ENCODE results near the gene ZRANB3. TPM values are rescaled to one million over a fixed set of nuclear protein-coding genes. Genes with fewer than 3 reads are reported as not detected.
"Not testable (repeated sequence)": the region's sequence is repeated elsewhere in the genome, so short reads cannot be mapped to it uniquely, and the experiment has no call there.

The ZRANB3 gene
- total RNA-seq, 4 donors from 2014 or later, result 2.8 to 6.9 (median 6.0) TPM

DNA sequence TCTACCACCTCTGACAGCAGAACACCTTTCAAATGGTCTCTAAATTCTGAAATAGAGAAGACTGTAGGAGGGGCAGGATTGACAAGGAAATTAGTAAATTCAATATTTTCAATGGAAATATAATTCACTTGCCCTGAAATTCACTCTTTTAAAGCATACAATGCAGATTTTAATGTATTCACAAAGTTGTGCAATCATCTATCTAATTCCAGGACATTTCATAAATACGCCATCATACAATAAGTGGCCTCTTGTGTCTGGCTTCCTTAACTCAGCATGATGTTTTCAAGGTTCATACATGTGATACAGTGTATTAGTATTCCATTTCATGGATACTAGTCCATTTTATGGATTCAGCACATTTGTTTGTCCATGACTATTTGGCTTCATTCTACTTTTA, 74.2 kb downstream of the ZRANB3 start:
- Histone ChIP-seq H3K27ac (no peak overlapping the region), H3K4me1 (no peaks in the 10 kb centered on the region), H3K4me3 (no peak overlapping the region), H3K9me3 (peaks cover 24% of the 10 kb centered on the region), H3K36me3 (no peaks in the 10 kb centered on the region), H3K27me3 (no peaks in the 10 kb centered on the region)
- 95% methylated on average over 1 of the region's 1 CpG for WGBS
- no peak for DNase-seq (ENCODE audit: low spot score in 2 of 2)
- no peak for TF ChIP-seq EP300 (IDR thresholded peaks at IDR 0.05)
- TF ChIP-seq POLR2A (IDR thresholded peaks at IDR 0.05), result no peak

DNA sequence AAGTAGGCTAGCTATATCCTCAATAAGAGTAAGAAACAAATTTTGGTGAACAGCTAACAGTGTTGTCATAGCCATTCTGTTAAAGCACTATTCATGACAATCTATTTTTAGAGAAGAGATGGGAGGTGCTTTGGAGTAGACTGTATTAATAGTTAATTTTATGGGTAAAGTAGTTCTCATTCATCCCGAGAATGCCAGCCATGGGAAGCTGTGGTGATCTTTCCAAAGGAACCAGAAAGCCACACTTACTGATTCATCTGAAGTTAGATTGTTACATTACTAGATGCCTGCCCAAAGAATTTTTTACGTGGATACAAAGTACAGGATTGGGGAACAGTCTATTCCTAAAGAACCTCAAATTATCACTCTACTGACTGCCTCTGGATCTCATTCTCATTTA, 74.6 kb downstream of the ZRANB3 start:
- H3K27me3 ChIP-seq, result no peaks in the 10 kb centered on the region
- DNase-seq (ENCODE audit: low spot score in 2 of 2), result no peak
- no peaks in the 10 kb centered on the region for H3K4me1 ChIP-seq
- no peaks in the 10 kb centered on the region for H3K36me3 ChIP-seq
- 95% methylated on average over 2 of the region's 2 CpGs for WGBS
- peaks cover 24% of the 10 kb centered on the region for H3K9me3 ChIP-seq
- TF ChIP-seq, protein P1, sequence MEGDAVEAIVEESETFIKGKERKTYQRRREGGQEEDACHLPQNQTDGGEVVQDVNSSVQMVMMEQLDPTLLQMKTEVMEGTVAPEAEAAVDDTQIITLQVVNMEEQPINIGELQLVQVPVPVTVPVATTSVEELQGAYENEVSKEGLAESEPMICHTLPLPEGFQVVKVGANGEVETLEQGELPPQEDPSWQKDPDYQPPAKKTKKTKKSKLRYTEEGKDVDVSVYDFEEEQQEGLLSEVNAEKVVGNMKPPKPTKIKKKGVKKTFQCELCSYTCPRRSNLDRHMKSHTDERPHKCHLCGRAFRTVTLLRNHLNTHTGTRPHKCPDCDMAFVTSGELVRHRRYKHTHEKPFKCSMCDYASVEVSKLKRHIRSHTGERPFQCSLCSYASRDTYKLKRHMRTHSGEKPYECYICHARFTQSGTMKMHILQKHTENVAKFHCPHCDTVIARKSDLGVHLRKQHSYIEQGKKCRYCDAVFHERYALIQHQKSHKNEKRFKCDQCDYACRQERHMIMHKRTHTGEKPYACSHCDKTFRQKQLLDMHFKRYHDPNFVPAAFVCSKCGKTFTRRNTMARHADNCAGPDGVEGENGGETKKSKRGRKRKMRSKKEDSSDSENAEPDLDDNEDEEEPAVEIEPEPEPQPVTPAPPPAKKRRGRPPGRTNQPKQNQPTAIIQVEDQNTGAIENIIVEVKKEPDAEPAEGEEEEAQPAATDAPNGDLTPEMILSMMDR (IDR thresholded peaks at IDR 0.05), result no peak
- TF ChIP-seq POLR2AphosphoS5 (IDR thresholded peaks at IDR 0.05) (no peak), POLR2A (IDR thresholded peaks at IDR 0.05) (no peak), EP300 (IDR thresholded peaks at IDR 0.05) (no peak)
- H3K27ac ChIP-seq, result no peak overlapping the region
- no peak overlapping the region for H3K4me3 ChIP-seq

DNA sequence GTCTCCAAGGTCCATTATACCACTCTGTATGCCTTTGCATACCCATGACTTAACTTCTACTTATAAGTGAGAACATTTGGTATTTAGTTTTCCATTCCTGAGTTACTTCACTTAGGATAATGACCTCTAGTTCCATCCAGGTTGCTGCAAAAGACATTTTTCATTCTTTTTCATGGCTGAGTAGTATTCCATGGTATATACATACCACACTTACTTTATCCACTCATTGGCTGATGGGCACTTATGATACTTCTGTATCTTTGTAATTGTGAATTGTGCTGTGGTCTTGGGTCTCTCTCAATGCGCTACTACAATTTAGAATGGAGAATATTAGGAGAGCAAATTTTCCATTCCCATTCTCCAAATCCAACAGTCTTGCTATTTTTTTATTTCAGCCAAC, 76.4 kb downstream of the ZRANB3 start:
- Histone ChIP-seq H3K27me3 (no peaks in the 10 kb centered on the region), H3K4me3 (no peak overlapping the region), H3K4me1 (no peaks in the 10 kb centered on the region), H3K36me3 (no peaks in the 10 kb centered on the region), H3K9me3 (peaks cover 24% of the 10 kb centered on the region), H3K27ac (no peak overlapping the region)
- no peak for DNase-seq (ENCODE audit: low spot score in 2 of 2)
- TF ChIP-seq, protein P1 (IDR thresholded peaks at IDR 0.05), result no peak
- WGBS, result 96% methylated on average over 1 of the region's 1 CpG

DNA sequence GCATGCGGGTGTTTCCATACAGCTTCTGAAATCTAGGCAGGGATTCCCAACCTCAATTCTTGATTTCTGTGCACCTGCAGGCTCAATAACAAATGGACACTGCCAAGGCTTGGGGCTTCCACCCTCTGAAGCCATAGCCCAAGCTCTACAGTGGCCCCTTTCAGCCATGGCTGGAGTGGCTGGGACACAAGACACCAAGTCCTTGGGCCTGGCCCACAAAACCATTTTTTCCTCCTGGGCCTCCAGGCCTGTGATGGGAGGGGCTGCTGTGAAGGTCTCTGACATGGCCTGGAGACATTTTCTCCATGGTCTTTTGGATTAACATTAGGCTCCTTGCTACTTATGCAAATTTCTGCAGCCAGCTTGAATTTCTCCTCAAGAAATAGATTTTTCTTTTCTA, 78.0 kb downstream of the ZRANB3 start:
- 100% methylated on average over 1 of the region's 1 CpG for WGBS
- not testable (repeated sequence) for H3K27ac ChIP-seq; H3K36me3 ChIP-seq; DNase-seq (ENCODE audit: low spot score in 2 of 2); H3K4me3 ChIP-seq; H3K27me3 ChIP-seq; H3K4me1 ChIP-seq
- H3K9me3 ChIP-seq, result peaks cover 24% of the 10 kb centered on the region

DNA sequence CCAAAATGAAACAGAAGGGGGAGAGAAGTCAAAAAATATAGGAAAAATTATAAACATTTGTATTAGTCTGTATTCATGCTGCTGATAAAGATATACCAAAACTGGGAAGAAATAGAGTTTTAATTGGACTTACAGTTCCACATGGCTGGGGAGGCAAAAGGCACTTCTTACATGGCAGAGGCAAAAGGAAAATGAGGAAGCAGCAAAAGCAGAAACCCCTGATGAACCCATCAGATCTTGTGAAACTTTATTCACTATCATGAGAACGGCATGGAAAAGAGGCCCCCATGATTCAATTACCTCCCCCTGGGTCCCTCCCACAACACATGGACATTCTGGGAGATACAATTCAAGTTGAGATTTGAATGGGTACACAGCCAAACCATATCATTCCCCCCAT, 79.1 kb downstream of the ZRANB3 start:
- WGBS, result 96% methylated on average over 1 of the region's 1 CpG
- no peak for DNase-seq (ENCODE audit: low spot score in 2 of 2)
- Histone ChIP-seq H3K27me3 (no peaks in the 10 kb centered on the region), H3K9me3 (peaks cover 24% of the 10 kb centered on the region), H3K4me1 (no peaks in the 10 kb centered on the region), H3K36me3 (no peaks in the 10 kb centered on the region), H3K4me3 (no peak overlapping the region), H3K27ac (no peak overlapping the region)
- no peak for TF ChIP-seq POLR2AphosphoS5 (IDR thresholded peaks at IDR 0.05)
- no peak for TF ChIP-seq POLR2A (IDR thresholded peaks at IDR 0.05)
- TF ChIP-seq EP300 (IDR thresholded peaks at IDR 0.05), result no peak
- TF ChIP-seq, protein P1 (IDR thresholded peaks at IDR 0.05), result no peak

DNA sequence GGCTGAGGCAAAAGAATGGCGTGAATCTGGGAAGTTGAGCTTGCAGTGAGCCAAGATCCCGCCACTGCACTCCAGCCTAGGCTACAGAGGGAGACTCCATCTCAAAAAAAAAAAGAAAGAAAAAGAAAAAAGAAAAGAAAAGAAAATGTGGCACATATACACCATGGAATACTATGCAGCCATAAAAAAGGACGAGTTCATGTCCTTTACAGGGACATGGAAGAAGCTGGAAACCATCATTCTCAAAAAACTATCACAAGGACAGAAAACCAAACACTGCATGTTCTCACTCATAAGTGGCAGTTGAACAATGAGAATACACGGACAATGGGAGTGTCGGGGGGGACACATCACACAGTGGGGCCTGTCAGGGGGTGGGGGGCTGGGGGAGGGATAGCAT, 88.0 kb downstream of the ZRANB3 start:
- not testable (repeated sequence) for H3K27me3 ChIP-seq; DNase-seq (ENCODE audit: low spot score in 2 of 2); H3K9me3 ChIP-seq; H3K4me1 ChIP-seq; H3K4me3 ChIP-seq; H3K27ac ChIP-seq; H3K36me3 ChIP-seq
- WGBS, result 97% methylated on average over 5 of the region's 5 CpGs

DNA sequence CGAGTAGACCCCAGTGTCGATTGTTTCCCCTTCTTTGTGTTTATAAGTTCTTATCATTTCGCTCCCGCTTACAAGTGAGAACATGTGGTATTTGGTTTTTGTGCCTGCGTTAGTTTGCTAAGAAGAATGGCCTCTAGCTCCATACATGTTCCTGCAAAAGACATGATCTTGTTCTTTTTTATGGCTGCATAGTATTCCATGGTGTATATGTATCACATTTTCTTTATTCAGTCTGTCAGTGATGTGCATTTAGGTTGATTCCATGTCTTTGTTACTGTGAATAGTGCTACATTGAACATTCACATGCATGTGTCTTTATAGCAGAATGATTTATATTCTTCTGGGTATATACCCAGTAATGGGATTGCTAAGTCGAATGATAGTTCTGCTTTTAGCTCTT, 95.9 kb downstream of the ZRANB3 start:
- H3K36me3 ChIP-seq; H3K9me3 ChIP-seq; DNase-seq (ENCODE audit: low spot score in 2 of 2); H3K27me3 ChIP-seq; H3K27ac ChIP-seq; H3K4me3 ChIP-seq; H3K4me1 ChIP-seq: not testable (repeated sequence)
- 92% methylated on average over 6 of the region's 6 CpGs for WGBS

All from suprapubic skin (tissue), 4 donors.